ENCODE measurements around the gene SAFB.

DNA sequence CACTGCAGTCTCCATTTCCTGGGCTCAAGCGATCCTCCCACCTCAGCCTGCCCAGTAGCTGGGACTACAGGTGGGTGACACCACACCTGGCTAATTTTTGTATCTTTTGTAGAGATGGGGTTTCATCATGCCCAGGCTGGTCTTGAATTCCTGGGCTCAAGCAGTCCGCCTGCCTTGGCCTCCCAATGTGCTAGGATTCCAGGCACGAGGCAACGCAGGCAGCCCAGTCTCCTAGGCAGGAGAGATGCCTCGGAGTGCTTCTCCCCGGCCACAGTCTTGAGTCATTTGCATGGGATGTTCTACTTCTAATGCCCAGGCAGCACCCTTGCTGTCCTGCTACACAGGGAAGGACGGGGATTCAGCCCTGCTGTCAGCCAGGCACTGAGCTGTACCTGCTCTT, 48.7 kb downstream of the SAFB start:
- TF ChIP-seq KDM5A (IDR thresholded peaks at IDR 0.05; ENCODE audit: borderline replicate concordance, low read length) (no peak), ZNF282 (IDR thresholded peaks at IDR 0.05; ENCODE audit: partially characterized antibody) (no peak)
